HG03565 (cell line): Measurements from ENCODE around the gene NBEAL2.
"Not testable (repeated sequence)": the region's sequence is repeated elsewhere in the genome, so short reads cannot be mapped to it uniquely, and the experiment has no call there.

Source experiments
- ATAC-seq: cut with Tn5 transposase; IDR thresholded peaks from one replicate; pipeline ENCODE4 v1.9.1; 2021; ENCODE audit warnings: mild to moderate bottlenecking, moderate library complexity; ENCODE audit not compliant: unreplicated experiment

Gene NBEAL2

DNA sequence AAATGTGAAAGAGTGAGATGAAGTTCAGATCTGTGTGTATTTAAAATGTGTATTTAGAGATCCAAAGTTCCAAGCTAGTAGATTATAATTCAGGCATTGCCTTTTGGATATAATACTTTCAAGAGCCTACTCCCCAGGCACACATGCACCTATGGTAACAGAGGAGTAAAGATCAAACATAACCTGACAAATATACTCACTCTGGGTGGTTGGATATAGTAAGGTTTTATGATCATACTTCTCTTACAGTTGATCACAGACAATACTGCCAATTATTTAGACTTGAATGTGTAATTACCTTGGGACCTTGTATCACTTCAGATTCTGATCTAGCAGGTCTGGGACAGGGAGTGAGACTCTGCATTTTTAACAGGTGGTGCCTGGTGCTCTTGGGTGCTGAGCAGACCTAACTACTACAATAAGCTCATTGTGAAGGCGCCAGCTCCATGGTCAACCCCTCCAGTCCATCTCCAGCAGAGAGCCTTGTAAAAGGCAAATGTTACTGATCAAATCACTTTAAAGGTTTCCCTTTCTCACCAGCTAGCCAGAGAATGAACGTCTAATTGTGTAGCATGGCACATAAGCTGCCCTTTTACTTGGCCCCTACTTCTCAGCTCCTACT lies 55.5 kb downstream of the NBEAL2 start:
- no peak for ATAC-seq

- no peak for ATAC-seq
These were observed 56.2 kb downstream of the NBEAL2 start for GRCh38 chr3:47035645-47036044.

DNA sequence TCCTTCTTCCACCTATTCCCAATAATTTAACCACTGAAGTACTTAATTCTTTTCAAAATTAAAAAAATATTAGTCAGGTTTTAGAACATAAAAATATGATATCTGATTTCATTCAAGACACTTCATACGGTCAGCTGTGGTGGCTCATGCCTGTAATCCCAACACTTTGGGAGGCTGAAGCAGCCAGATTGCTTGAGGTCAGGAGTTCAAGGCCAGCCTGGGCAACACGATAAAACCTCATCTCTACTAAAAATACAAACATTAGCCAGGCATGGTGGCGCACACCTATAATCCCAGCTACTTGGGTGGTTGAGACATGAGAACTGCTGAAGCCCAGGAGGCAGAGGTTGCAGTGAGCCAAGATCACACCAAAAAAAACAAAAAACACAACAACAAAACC lies 56.7 kb downstream of the NBEAL2 start:
- ATAC-seq: no peak

DNA sequence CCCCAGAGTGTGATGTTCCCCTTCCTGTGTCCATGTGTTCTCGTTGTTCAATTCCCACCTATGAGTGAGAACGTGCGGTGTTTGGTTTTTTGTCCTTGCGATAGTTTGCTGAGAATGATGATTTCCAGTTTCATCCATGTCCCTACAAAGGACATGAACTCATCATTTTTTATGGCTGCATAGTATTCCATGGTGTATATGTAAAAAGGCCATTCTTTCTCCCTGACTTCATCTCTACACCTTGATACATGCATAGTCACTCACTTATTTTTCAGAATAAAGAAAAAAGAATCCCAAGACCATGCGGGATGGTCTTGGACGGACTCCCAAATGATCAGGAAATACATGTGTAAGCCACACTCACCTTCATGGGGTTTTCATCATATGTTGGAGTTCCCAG lies 57.8 kb downstream of the NBEAL2 start:
- not testable (repeated sequence) for ATAC-seq

DNA sequence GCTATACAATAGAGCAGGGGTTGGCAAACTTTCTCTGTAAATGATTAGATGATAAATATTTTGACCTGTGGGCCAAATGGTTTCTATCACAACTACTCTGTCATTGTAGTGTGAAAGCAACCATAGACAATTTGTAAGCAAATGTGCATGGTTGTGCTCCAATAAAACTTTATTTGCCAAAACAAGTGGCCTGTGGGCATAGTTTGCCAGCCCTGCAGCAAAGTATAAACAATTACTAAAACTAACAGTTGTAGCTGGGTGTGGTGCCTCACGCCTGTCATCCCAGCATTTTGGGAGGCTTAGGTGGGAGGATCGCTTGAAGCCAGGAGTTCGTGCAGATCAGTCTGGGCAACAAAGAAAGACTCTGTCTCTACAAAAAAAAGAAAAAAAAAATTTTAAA lies 61.6 kb downstream of the NBEAL2 start:
- no peak for ATAC-seq

DNA sequence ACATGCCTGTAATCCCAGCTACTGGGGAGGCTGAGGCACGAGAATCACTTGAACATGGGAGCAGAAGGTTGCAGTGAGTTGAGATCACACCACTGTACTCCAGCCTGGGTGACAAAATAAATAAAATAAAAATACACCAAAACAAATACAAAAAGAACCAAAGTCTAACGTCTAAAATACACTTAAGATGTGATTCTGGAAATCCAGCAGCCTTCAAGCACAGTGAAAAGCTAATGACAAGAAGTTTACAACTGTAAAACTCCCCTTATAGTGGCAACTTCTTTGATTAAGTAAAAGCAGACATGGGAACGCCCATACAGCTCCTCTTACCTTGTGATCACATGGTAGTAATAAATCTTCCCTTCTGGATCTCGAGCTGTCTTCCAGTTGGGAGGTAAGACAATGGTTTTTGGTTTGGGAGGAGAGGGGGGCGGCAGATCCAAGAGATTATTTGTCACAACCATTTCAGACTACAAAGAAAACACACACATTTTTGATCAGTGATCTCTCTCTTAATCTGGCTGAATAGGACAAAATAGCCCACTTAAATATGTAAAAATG lies 62.8 kb downstream of the NBEAL2 start:
- no peak for ATAC-seq

- no peak for ATAC-seq
These were observed 67.6 kb downstream of the NBEAL2 start for GRCh38 chr3:47047069-47047468.

DNA sequence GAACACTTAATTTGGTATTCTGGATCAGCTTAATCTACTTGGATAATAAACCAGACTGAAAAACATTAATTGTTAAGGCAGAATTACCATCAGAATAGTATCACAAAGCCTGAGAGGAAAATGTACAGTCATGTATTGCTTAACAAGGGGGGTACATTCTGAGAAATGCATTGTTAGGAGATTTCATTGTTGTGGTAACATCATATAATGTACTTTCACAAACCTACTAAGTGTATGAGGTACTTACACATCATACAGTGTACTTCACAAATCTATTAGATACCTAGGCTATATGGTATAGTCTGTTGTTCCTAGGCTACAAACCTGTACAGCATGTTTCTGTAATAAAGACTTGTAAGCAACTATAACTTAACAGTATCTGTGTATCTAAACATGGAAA lies 68.2 kb downstream of the NBEAL2 start:
- ATAC-seq: no peak

- ATAC-seq: no peak
These were observed 74.9 kb downstream of the NBEAL2 start for GRCh38 chr3:47054412-47054811.

GRCh38 chr3:47056705-47057104 lies 77.2 kb downstream of the NBEAL2 start:
- no peak for ATAC-seq

- no peak for ATAC-seq
These were observed 77.8 kb downstream of the NBEAL2 start for GRCh38 chr3:47057212-47057671.
